ENCODE measurements around the gene TTBK2. TPM values are rescaled to one million over a fixed set of nuclear protein-coding genes. Genes with fewer than 3 reads are reported as not detected.

Gene TTBK2
- total RNA-seq, 2 donors from 2014 or later = 6.8 to 9.1 TPM

DNA sequence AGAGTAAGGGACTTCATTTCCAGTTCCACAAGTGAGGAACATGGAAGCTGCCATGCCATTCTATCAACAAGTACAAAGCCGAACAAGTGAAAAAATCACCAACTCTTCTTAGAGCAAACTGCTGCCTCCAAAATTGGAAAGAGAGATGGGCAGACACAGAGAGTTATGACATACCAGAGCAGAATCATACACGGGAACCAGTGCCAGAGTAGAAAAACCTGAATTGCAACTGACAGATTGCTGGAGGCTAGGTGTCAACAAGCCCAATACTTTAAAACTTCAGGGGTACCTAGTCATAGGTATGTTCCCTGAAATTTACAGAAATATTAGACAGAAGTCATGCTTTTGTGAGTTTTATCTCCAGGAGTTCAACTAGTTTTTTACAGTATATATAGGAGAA is 62.0 kb downstream of the TTBK2 start:
- H3K36me3 ChIP-seq = no peaks in the 10 kb centered on the region
- no peak for DNase-seq
- H3K27ac ChIP-seq = no peak overlapping the region
- H3K9ac ChIP-seq (ENCODE audit: low read depth in 2 of 2, low read length in 2 of 2) = no peak overlapping the region
- intact Hi-C loops (cut with DNase I) = no loop called here
- H3K4me1 ChIP-seq = no peaks in the 10 kb centered on the region
- no peaks in the 10 kb centered on the region for H3K27me3 ChIP-seq
- H3K4me3 ChIP-seq = no peak overlapping the region
- no peaks in the 10 kb centered on the region for H3K9me3 ChIP-seq
- TF ChIP-seq, protein P1, sequence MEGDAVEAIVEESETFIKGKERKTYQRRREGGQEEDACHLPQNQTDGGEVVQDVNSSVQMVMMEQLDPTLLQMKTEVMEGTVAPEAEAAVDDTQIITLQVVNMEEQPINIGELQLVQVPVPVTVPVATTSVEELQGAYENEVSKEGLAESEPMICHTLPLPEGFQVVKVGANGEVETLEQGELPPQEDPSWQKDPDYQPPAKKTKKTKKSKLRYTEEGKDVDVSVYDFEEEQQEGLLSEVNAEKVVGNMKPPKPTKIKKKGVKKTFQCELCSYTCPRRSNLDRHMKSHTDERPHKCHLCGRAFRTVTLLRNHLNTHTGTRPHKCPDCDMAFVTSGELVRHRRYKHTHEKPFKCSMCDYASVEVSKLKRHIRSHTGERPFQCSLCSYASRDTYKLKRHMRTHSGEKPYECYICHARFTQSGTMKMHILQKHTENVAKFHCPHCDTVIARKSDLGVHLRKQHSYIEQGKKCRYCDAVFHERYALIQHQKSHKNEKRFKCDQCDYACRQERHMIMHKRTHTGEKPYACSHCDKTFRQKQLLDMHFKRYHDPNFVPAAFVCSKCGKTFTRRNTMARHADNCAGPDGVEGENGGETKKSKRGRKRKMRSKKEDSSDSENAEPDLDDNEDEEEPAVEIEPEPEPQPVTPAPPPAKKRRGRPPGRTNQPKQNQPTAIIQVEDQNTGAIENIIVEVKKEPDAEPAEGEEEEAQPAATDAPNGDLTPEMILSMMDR (IDR thresholded peaks at IDR 0.05) = no peak

GRCh38 chr15:42854576-42854975 is 66.0 kb downstream of the TTBK2 start:
- Histone ChIP-seq H3K27ac (no peak overlapping the region), H3K9me3 (no peaks in the 10 kb centered on the region), H3K4me1 (no peaks in the 10 kb centered on the region), H3K27me3 (no peaks in the 10 kb centered on the region), H3K9ac (ENCODE audit: low read depth in 2 of 2, low read length in 2 of 2) (no peak overlapping the region), H3K4me3 (no peak overlapping the region), H3K36me3 (no peaks in the 10 kb centered on the region)
- intact Hi-C loops (cut with DNase I) = no loop called here
- DNase-seq = no peak
- TF ChIP-seq, protein P1 (IDR thresholded peaks at IDR 0.05) = no peak

- TF ChIP-seq, protein P1 (IDR thresholded peaks at IDR 0.05) = no peak
- H3K9me3 ChIP-seq = no peaks in the 10 kb centered on the region
- DNase-seq = no peak
- intact Hi-C loops (cut with DNase I) = no loop called here
- no peaks in the 10 kb centered on the region for H3K36me3 ChIP-seq
- H3K9ac ChIP-seq (ENCODE audit: low read depth in 2 of 2, low read length in 2 of 2) = no peak overlapping the region
- H3K4me1 ChIP-seq = no peaks in the 10 kb centered on the region
- no peaks in the 10 kb centered on the region for H3K27me3 ChIP-seq
- H3K27ac ChIP-seq = no peak overlapping the region
- no peak overlapping the region for H3K4me3 ChIP-seq
Measured at GRCh38 chr15:42849836-42850235, 70.7 kb downstream of the TTBK2 start.

GRCh38 chr15:42848846-42849245 is 71.7 kb downstream of the TTBK2 start:
- Histone ChIP-seq H3K36me3 (no peaks in the 10 kb centered on the region), H3K27ac (no peak overlapping the region), H3K27me3 (no peaks in the 10 kb centered on the region), H3K4me1 (no peaks in the 10 kb centered on the region), H3K9me3 (no peaks in the 10 kb centered on the region), H3K4me3 (no peak overlapping the region), H3K9ac (ENCODE audit: low read depth in 2 of 2, low read length in 2 of 2) (no peak overlapping the region)
- intact Hi-C loops (cut with DNase I) = no loop called here
- TF ChIP-seq, protein P1 (IDR thresholded peaks at IDR 0.05) = no peak
- DNase-seq = no peak

DNA sequence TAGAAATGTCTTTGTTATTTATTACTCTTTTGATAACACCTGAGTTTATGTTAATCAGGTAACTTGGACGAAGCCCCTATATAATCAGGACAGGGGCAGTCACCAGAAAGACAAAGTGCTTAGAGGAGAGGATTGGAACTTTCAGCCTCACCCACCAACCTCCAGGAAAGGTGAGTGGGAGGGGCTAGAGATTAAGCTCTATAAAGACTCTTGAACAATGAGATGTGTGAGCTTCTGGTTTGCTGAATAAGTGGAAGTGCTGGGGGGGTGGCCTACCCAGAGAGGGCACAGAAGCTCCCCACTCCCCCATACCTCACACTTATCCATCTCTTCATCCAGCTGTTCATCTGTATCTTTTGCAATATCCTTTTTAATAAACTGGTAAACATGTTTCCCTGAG is 73.9 kb downstream of the TTBK2 start:
- Histone ChIP-seq H3K9ac (ENCODE audit: low read depth in 2 of 2, low read length in 2 of 2) (no peak overlapping the region), H3K36me3 (no peaks in the 10 kb centered on the region), H3K4me1 (no peaks in the 10 kb centered on the region), H3K27me3 (no peaks in the 10 kb centered on the region), H3K9me3 (no peaks in the 10 kb centered on the region), H3K27ac (no peak overlapping the region), H3K4me3 (no peak overlapping the region)
- intact Hi-C loops (cut with DNase I) = no loop called here
- TF ChIP-seq, protein P1 (IDR thresholded peaks at IDR 0.05) = no peak
- DNase-seq = no peak

- H3K36me3 ChIP-seq = no peaks in the 10 kb centered on the region
- no peaks in the 10 kb centered on the region for H3K4me1 ChIP-seq
- no peaks in the 10 kb centered on the region for H3K9me3 ChIP-seq
- no peak overlapping the region for H3K9ac ChIP-seq (ENCODE audit: low read depth in 2 of 2, low read length in 2 of 2)
- no peak overlapping the region for H3K27ac ChIP-seq
- H3K4me3 ChIP-seq = no peak overlapping the region
- intact Hi-C loops (cut with DNase I) = no loop called here
- DNase-seq = no peak
- H3K27me3 ChIP-seq = no peaks in the 10 kb centered on the region
- TF ChIP-seq, protein P1 (IDR thresholded peaks at IDR 0.05) = no peak
Measured at GRCh38 chr15:42845581-42845980, 75.0 kb downstream of the TTBK2 start.
